OCI-LY1 (cell line): Measurements from ENCODE around the gene SPATA16.

Experiments used
- H2AFZ ChIP-seq: fragments of 200-600 bp; sonication (generic), shearing (Covaris generic); 2 replicates; pipeline ENCODE4 v1.6.0; 2014; ENCODE audit warnings: antibody characterized with exemption, mild to moderate bottlenecking, low read length
- H3F3A ChIP-seq: fragments of 200-600 bp; sonication (generic), shearing (Covaris generic); 2 replicates; pipeline ENCODE4 v1.6.0; 2014; ENCODE audit warnings: mild to moderate bottlenecking, antibody characterized with exemption, low read length, moderate library complexity; ENCODE audit not compliant: insufficient read depth
- H3K27ac ChIP-seq: fragments of 200-600 bp; sonication (generic); 2 replicates; pipeline ENCODE4 v1.5.1; 2014; ENCODE audit warnings: low read length, mixed run types, mild to moderate bottlenecking, low read depth; ENCODE audit not compliant: poor library complexity, severe bottlenecking
- H3K27me3 ChIP-seq: fragments of 200-600 bp; sonication (generic); 2 replicates; pipeline ENCODE4 v1.6.0; 2014; ENCODE audit warnings: antibody characterized with exemption, mild to moderate bottlenecking, low read length, moderate library complexity; ENCODE audit not compliant: insufficient read depth
- H3K36me3 ChIP-seq: fragments of 200-600 bp; sonication (generic); 2 replicates; pipeline ENCODE4 v1.6.1; 2014; ENCODE audit warnings: mild to moderate bottlenecking, antibody characterized with exemption, low read length, moderate library complexity, mixed read lengths; ENCODE audit not compliant: insufficient read depth
- H3K4me1 ChIP-seq: fragments of 200-600 bp; sonication (generic); 2 replicates; pipeline ENCODE4 v1.5.1; 2014; ENCODE audit warnings: mild to moderate bottlenecking, low read length, moderate library complexity; ENCODE audit not compliant: insufficient read depth, severe bottlenecking
- H3K4me2 ChIP-seq: fragments of 200-600 bp; sonication (generic), shearing (Covaris generic); 2 replicates; pipeline ENCODE4 v1.6.1; 2014; ENCODE audit warnings: low read length
- H3K4me3 ChIP-seq: fragments of 200-600 bp; sonication (generic); 2 replicates; pipeline ENCODE4 v1.5.1; 2014; ENCODE audit warnings: low read length, low read depth, mild to moderate bottlenecking, mixed read lengths; ENCODE audit not compliant: poor library complexity, severe bottlenecking
- H3K79me2 ChIP-seq: fragments of 200-600 bp; shearing (Covaris generic); 2 replicates; pipeline ENCODE4 v1.6.1; 2016; ENCODE audit warnings: mixed run types, low read length, mixed read lengths; ENCODE audit not compliant: insufficient read depth
- H3K9ac ChIP-seq: fragments of 200-600 bp; sonication (generic), shearing (Covaris generic); 2 replicates; pipeline ENCODE4 v1.6.1; 2014; ENCODE audit warnings: mild to moderate bottlenecking, low read length, mixed read lengths
- H3K9me2 ChIP-seq: fragments of 200-600 bp; sonication (generic), shearing (Covaris generic); 2 replicates; pipeline ENCODE4 v1.6.1; 2014; ENCODE audit warnings: low read depth, mild to moderate bottlenecking, low read length, mixed read lengths
- H3K9me3 ChIP-seq: fragments of 200-600 bp; shearing (Covaris generic); 2 replicates; pipeline ENCODE4 v1.6.1; 2014; ENCODE audit warnings: low read length, mixed read lengths
- H4K20me1 ChIP-seq: fragments of 200-600 bp; sonication (generic), shearing (Covaris generic); 2 replicates; pipeline ENCODE4 v1.6.0; 2016; ENCODE audit warnings: mild to moderate bottlenecking, low read length; ENCODE audit not compliant: insufficient read depth
- EZH2 ChIP-seq: fragments of 200-600 bp; sonication (generic), shearing (Covaris generic); IDR thresholded peaks from 2 replicates; pipeline ENCODE4 v1.8.0; 2017; ENCODE audit warnings: borderline replicate concordance, mixed run types, mild to moderate bottlenecking, antibody characterized with exemption, low read length, moderate library complexity, mixed read lengths
- TF ChIP-seq, protein P1 (sequence below): fragments of 200-600 bp; sonication (generic), shearing (Covaris generic); IDR thresholded peaks from 2 replicates; pipeline ENCODE4 v1.5.1; 2017; ENCODE audit warnings: mild to moderate bottlenecking, antibody characterized with exemption, low read length, moderate library complexity, mixed read lengths

Gene SPATA16

DNA sequence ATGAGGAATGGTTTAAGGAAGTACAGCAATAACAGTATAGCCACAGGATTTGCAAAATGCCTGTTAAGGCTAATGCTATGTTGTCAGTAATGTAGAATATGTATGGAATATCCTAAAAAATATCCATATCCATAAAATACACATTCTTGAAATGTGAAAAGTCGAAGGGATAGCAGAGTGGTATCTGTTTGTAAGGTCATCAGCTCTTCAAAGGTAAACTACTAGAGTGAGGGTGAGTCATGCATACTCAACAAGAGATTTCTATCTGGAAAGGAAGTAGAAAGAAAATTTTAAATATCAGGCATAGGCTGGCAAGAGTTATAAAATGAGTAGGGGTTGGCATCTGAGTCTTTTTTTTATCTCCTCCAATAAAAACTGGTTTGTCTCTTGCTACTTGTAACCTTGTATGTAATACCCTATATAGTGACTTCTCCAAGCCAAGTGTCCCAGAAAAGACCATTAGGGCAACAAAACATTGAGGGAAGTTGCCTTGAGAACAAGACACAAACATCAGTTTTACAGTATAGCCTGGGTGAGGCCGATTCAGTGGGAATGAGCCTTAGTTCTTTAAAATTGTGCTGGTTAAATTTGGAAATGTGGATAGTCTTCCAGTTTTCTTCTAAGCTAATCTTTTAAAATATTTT, 103.1 kb downstream of the SPATA16 start:
- no peaks in the 10 kb centered on the region for H3K4me1 ChIP-seq
- H3K27ac ChIP-seq: no peak overlapping the region
- no peaks in the 10 kb centered on the region for H3K36me3 ChIP-seq
- no peak overlapping the region for H2AFZ ChIP-seq
- no peaks in the 10 kb centered on the region for H3K9me3 ChIP-seq
- no peaks in the 10 kb centered on the region for H3K79me2 ChIP-seq
- H3K4me3 ChIP-seq: no peak overlapping the region
- H3K9ac ChIP-seq: no peak overlapping the region
- H3K4me2 ChIP-seq: no peak overlapping the region
- H3F3A ChIP-seq: no peaks in the 10 kb centered on the region
- H3K9me2 ChIP-seq: no peaks in the 10 kb centered on the region
- no peaks in the 10 kb centered on the region for H4K20me1 ChIP-seq
- no peaks in the 10 kb centered on the region for H3K27me3 ChIP-seq
- TF ChIP-seq EZH2: no peak
- TF ChIP-seq, protein P1, sequence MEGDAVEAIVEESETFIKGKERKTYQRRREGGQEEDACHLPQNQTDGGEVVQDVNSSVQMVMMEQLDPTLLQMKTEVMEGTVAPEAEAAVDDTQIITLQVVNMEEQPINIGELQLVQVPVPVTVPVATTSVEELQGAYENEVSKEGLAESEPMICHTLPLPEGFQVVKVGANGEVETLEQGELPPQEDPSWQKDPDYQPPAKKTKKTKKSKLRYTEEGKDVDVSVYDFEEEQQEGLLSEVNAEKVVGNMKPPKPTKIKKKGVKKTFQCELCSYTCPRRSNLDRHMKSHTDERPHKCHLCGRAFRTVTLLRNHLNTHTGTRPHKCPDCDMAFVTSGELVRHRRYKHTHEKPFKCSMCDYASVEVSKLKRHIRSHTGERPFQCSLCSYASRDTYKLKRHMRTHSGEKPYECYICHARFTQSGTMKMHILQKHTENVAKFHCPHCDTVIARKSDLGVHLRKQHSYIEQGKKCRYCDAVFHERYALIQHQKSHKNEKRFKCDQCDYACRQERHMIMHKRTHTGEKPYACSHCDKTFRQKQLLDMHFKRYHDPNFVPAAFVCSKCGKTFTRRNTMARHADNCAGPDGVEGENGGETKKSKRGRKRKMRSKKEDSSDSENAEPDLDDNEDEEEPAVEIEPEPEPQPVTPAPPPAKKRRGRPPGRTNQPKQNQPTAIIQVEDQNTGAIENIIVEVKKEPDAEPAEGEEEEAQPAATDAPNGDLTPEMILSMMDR: no peak

DNA sequence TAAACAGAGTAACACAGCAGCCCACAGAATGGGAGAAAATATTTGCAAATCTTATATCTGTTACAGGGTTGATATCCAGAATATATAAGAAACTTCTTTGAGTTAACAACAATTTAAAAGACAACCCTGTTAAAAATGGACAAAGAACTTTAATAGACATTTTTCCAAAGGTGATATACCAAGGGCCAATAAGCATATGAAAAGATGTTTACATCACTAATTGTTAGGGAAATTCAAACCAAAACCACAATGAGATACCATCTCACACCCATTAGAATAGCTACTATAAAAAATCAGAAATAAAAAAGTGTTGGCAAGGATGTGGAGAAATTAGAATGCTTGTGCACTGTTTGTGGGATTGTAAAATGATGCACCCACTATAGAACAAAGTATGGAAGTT, 110.8 kb downstream of the SPATA16 start:
- no peaks in the 10 kb centered on the region for H3K9me3 ChIP-seq
- no peak overlapping the region for H3K9ac ChIP-seq
- H3K27me3 ChIP-seq: no peaks in the 10 kb centered on the region
- TF ChIP-seq, protein P1: no peak
- no peak for TF ChIP-seq EZH2
- H3K36me3 ChIP-seq: no peaks in the 10 kb centered on the region
- H3K4me1 ChIP-seq: no peaks in the 10 kb centered on the region
- H4K20me1 ChIP-seq: no peaks in the 10 kb centered on the region
- H2AFZ ChIP-seq: no peak overlapping the region
- no peaks in the 10 kb centered on the region for H3K9me2 ChIP-seq
- no peak overlapping the region for H3K4me3 ChIP-seq
- no peak overlapping the region for H3K4me2 ChIP-seq
- H3F3A ChIP-seq: no peaks in the 10 kb centered on the region
- H3K27ac ChIP-seq: no peak overlapping the region
- H3K79me2 ChIP-seq: no peaks in the 10 kb centered on the region

DNA sequence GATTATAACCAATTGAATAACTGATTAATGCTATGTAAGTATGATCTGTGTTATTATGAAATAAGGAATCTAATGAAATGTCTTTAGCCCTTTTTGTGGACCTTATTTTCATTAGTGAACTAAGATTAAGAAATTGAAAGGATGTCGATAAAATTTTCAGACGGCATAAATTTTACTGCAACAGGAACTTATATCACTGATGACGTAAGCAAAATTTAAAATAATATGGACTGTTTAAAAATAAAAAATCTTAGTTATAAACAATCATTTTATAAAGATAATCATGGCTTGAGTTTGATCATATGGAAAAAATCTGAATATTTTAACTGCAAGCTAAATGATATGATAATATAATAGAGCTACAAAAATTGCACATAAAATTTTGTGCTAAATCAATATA, 112.7 kb downstream of the SPATA16 start:
- Histone ChIP-seq H3K9me3 (no peaks in the 10 kb centered on the region), H3K36me3 (no peaks in the 10 kb centered on the region), H3K27ac (no peak overlapping the region), H2AFZ (no peak overlapping the region), H3K27me3 (no peaks in the 10 kb centered on the region), H3K9ac (no peak overlapping the region), H3K79me2 (no peaks in the 10 kb centered on the region), H3K4me3 (no peak overlapping the region), H3F3A (no peaks in the 10 kb centered on the region), H3K9me2 (no peaks in the 10 kb centered on the region), H3K4me2 (no peak overlapping the region), H4K20me1 (no peaks in the 10 kb centered on the region), H3K4me1 (no peaks in the 10 kb centered on the region)
- no peak for TF ChIP-seq EZH2
- TF ChIP-seq, protein P1: no peak
